ENCODE measurements around the gene OR4K13. TPM values are rescaled to one million over a fixed set of nuclear protein-coding genes. Genes with fewer than 3 reads are reported as not detected.

Gene OR4K13, protein sequence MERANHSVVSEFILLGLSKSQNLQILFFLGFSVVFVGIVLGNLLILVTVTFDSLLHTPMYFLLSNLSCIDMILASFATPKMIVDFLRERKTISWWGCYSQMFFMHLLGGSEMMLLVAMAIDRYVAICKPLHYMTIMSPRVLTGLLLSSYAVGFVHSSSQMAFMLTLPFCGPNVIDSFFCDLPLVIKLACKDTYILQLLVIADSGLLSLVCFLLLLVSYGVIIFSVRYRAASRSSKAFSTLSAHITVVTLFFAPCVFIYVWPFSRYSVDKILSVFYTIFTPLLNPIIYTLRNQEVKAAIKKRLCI
- not detected for total RNA-seq

DNA sequence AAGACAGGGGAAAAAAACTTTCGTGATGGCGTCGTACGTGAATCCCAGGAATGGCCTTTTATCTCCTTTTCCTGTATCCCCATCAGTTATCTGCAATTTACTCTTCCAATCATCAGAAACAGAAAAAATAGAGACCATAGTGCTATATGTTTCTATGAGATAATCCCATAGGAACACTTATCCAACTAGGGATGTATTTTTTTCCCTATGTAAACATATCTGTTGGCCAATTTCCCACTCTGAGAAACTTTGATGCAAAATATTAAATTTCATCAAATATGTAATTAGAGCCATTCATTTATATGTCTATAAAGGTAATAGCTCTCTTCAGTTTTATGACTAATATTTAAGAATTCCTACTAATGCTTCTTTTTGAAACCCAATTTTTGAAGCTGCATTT is at the start of gene OR4K13:
Gene OR4K13 (minus strand): TSS at position 101 of the 400 bp plus-strand sequence. CDS start 1,280 bp downstream, outside the sequence.
- Histone ChIP-seq H3K4me3 (no peak within 1 kb of the TSS), H3K27me3 (replicated peaks; ENCODE audit: insufficient read depth) (no peaks in the 10 kb centered on the region), H3K36me3 (no peaks in the 10 kb centered on the region), H3K9me3 (no peaks in the 10 kb centered on the region), H3K4me1 (replicated peaks) (no peaks in the 10 kb centered on the region), H3K27ac (no peak within 1 kb of the TSS)
- intact Hi-C loops (cut with DNase I), result no loop called here
- 85% methylated on average over 4 of the region's 4 CpGs for WGBS
- TF ChIP-seq POLR2A (IDR thresholded peaks at IDR 0.05), result no peak
- TF ChIP-seq, protein P1, sequence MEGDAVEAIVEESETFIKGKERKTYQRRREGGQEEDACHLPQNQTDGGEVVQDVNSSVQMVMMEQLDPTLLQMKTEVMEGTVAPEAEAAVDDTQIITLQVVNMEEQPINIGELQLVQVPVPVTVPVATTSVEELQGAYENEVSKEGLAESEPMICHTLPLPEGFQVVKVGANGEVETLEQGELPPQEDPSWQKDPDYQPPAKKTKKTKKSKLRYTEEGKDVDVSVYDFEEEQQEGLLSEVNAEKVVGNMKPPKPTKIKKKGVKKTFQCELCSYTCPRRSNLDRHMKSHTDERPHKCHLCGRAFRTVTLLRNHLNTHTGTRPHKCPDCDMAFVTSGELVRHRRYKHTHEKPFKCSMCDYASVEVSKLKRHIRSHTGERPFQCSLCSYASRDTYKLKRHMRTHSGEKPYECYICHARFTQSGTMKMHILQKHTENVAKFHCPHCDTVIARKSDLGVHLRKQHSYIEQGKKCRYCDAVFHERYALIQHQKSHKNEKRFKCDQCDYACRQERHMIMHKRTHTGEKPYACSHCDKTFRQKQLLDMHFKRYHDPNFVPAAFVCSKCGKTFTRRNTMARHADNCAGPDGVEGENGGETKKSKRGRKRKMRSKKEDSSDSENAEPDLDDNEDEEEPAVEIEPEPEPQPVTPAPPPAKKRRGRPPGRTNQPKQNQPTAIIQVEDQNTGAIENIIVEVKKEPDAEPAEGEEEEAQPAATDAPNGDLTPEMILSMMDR (IDR thresholded peaks at IDR 0.05), result no peak
- TF ChIP-seq POLR2AphosphoS5 (IDR thresholded peaks at IDR 0.05), result no peak
- DNase-seq (ENCODE audit: low spot score), result no peak

DNA sequence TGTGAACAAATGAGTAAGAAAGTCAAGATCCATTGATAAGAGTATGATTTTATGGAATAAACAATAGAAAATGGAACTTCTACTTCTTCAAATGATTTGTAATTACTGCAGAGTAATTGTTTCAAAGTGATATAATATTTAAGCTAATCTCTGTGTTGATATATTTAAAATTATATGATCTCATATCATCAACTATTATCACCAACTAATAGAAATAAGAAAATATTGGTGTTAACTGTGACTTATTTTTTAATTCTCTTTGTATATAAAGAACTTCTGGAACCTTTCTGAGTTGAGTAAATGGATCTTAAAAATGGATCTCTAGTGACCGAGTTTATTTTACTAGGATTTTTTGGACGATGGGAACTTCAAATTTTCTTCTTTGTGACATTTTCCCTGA is 23.9 kb upstream of the OR4K13 start, which contains the start of gene OR4L1:
Gene OR4L1 (plus strand): TSS at position 301 of the 400 bp plus-strand sequence. CDS start 0 bp downstream, at position 301.
- Histone ChIP-seq H3K27me3 (replicated peaks; ENCODE audit: insufficient read depth) (no peaks in the 10 kb centered on the region), H3K4me3 (no peak within 1 kb of the TSS), H3K36me3 (no peaks in the 10 kb centered on the region), H3K27ac (no peak within 1 kb of the TSS), H3K9me3 (no peaks in the 10 kb centered on the region), H3K4me1 (replicated peaks) (no peaks in the 10 kb centered on the region)
- TF ChIP-seq, protein P1 (IDR thresholded peaks at IDR 0.05), result no peak
- no peak for TF ChIP-seq POLR2A (IDR thresholded peaks at IDR 0.05)
- no peak for TF ChIP-seq POLR2AphosphoS5 (IDR thresholded peaks at IDR 0.05)
- DNase-seq (ENCODE audit: low spot score), result no peak
- intact Hi-C loops (cut with DNase I), result no loop called here
- 68% methylated on average over 2 of the region's 2 CpGs for WGBS

DNA sequence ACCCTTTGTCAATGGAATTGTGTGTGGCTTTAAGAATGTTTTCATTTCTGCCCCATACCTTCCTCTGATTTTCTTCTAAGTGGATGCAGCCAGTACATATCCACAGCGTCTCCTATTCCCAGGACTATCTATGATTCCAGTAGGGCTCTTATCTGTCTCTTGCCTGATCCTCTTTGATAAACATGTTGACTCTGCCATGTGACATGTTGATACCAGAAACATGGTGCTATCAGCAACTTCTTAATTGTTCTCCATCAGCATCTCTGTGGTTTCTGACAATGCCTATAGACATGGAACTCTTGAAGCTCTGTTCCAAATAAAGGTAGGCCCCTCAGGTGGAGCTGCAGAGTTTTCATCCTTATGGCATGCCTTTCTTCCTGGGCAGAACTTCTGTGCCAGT is 12.4 kb upstream of the OR4K13 start:
- no peaks in the 10 kb centered on the region for H3K9me3 ChIP-seq
- 82% methylated on average over 1 of the region's 1 CpG for WGBS
- no peaks in the 10 kb centered on the region for H3K36me3 ChIP-seq
- TF ChIP-seq POLR2A (IDR thresholded peaks at IDR 0.05) (no peak), POLR2AphosphoS5 (IDR thresholded peaks at IDR 0.05) (no peak)
- TF ChIP-seq, protein P1 (IDR thresholded peaks at IDR 0.05), result no peak
- intact Hi-C loops (cut with DNase I), result no loop called here
- no peak overlapping the region for H3K4me3 ChIP-seq
- H3K27ac ChIP-seq, result no peak overlapping the region
- no peaks in the 10 kb centered on the region for H3K27me3 ChIP-seq (replicated peaks; ENCODE audit: insufficient read depth)
- H3K4me1 ChIP-seq (replicated peaks), result no peaks in the 10 kb centered on the region
- no peak for DNase-seq (ENCODE audit: low spot score)

DNA sequence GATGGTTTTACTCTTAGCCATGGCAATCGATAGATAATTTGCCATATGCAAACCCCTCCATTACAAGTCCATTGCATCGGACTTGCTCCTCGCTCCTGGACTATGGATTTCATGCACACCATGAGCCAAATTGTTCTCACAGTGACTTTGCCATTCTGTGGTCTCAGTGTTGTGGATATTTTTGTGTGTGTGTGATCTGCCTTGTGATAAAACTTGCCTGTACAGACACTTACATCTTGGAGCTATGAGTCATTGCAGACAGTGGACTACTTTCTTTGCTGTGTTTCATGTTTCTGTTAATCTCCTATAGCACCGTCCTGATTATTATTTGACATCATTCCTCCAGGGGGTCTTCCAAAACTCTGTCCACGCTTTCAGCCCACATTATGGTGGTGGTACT is 8.4 kb upstream of the OR4K13 start:
- no peaks in the 10 kb centered on the region for H3K4me1 ChIP-seq (replicated peaks)
- intact Hi-C loops (cut with DNase I), result no loop called here
- H3K27me3 ChIP-seq (replicated peaks; ENCODE audit: insufficient read depth), result no peaks in the 10 kb centered on the region
- H3K4me3 ChIP-seq, result no peak overlapping the region
- 84% methylated on average over 5 of the region's 5 CpGs for WGBS
- no peak for DNase-seq (ENCODE audit: low spot score)
- H3K36me3 ChIP-seq, result no peaks in the 10 kb centered on the region
- H3K9me3 ChIP-seq, result no peaks in the 10 kb centered on the region
- H3K27ac ChIP-seq, result no peak overlapping the region
- TF ChIP-seq POLR2AphosphoS5 (IDR thresholded peaks at IDR 0.05) (no peak), POLR2A (IDR thresholded peaks at IDR 0.05) (no peak)
- TF ChIP-seq, protein P1 (IDR thresholded peaks at IDR 0.05), result no peak

DNA sequence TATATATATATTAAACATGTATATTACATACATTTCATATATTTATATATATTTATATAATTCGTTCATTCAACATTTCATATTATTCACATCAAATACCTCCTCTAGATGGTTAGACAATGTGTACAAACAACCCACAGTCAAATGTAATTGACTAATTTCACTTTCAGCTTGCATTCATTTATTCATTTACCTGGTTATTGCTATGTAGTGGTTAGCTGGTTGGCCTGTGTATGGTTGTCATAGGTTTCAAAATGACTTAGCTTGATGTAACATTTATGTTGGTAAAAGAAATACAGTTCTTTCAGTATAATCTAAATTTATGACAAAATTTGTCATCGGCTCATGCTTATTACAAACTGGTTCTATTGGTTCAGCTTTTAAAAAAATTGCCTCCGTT is 389 bp downstream of the OR4K13 start:
- no peaks in the 10 kb centered on the region for H3K9me3 ChIP-seq
- 72% methylated on average over 3 of the region's 3 CpGs for WGBS
- no peak overlapping the region for H3K27ac ChIP-seq

More for the DNA sequence above, 389 bp downstream of the OR4K13 start:
- Histone ChIP-seq H3K4me1 (replicated peaks) (no peaks in the 10 kb centered on the region), H3K4me3 (no peak overlapping the region), H3K36me3 (no peaks in the 10 kb centered on the region), H3K27me3 (replicated peaks; ENCODE audit: insufficient read depth) (no peaks in the 10 kb centered on the region)
- TF ChIP-seq POLR2A (IDR thresholded peaks at IDR 0.05), result no peak
- TF ChIP-seq POLR2AphosphoS5 (IDR thresholded peaks at IDR 0.05), result no peak
- TF ChIP-seq, protein P1 (IDR thresholded peaks at IDR 0.05), result no peak
- DNase-seq (ENCODE audit: low spot score), result no peak
- intact Hi-C loops (cut with DNase I), result no loop called here
